Measurements from ENCODE around the gene NPLOC4.

- TF ChIP-seq CTCF (IDR thresholded peaks at IDR 0.05) (no peak), POLR2A (IDR thresholded peaks at IDR 0.05) (no peak)
These were observed 15.3 kb downstream of the NPLOC4 start for GRCh38 chr17:81621494-81622130.

Data from thyroid gland (tissue), 4 donors.